GM04504 (cell line): ENCODE data around the gene ADORA2B.
"Not testable (repeated sequence)": the region's sequence is repeated elsewhere in the genome, so short reads cannot be mapped to it uniquely, and the experiment has no call there.

Experiments used
- DNase-seq: peaks from one replicate; pipeline ENCODE4 v3.0.0-alpha.2; 2012; ENCODE audit warnings: low read depth

Gene ADORA2B

GRCh38 chr17:15944759-15945526, at the start of gene ADORA2B:
Gene ADORA2B (plus strand): TSS chr17:15945130. CDS start chr17:15945249, 119 bp downstream.
- no peak for DNase-seq

- no peak for DNase-seq
These were observed 48.7 kb upstream of the ADORA2B start for GRCh38 chr17:15896277-15896676.

GRCh38 chr17:15896834-15897233, 48.1 kb upstream of the ADORA2B start:
- no peak for DNase-seq

- DNase-seq: not testable (repeated sequence)
These were observed 45.3 kb upstream of the ADORA2B start for GRCh38 chr17:15899596-15899995.

- DNase-seq: no peak
These were observed 44.1 kb upstream of the ADORA2B start for GRCh38 chr17:15900871-15901270.

- not testable (repeated sequence) for DNase-seq
These were observed 39.7 kb upstream of the ADORA2B start for GRCh38 chr17:15905236-15905635.

GRCh38 chr17:15907290-15907689, 37.6 kb upstream of the ADORA2B start:
- DNase-seq: no peak

- DNase-seq: no peak
These were observed 36.6 kb upstream of the ADORA2B start for GRCh38 chr17:15908378-15908777.

- DNase-seq: no peak
These were observed 35.4 kb upstream of the ADORA2B start for GRCh38 chr17:15909481-15909991.

GRCh38 chr17:15910791-15911190, 34.1 kb upstream of the ADORA2B start:
- no peak for DNase-seq

GRCh38 chr17:15911701-15912100, 33.2 kb upstream of the ADORA2B start:
- not testable (repeated sequence) for DNase-seq

- no peak for DNase-seq
These were observed 32.4 kb upstream of the ADORA2B start for GRCh38 chr17:15912416-15912955.

- no peak for DNase-seq
These were observed 31.1 kb upstream of the ADORA2B start for GRCh38 chr17:15913826-15914225.

- no peak for DNase-seq
These were observed 30.3 kb upstream of the ADORA2B start for GRCh38 chr17:15914400-15915170.

GRCh38 chr17:15915961-15916360, 29.0 kb upstream of the ADORA2B start:
- DNase-seq: no peak

- DNase-seq: no peak
These were observed 27.9 kb upstream of the ADORA2B start for GRCh38 chr17:15917021-15917437.

GRCh38 chr17:15917438-15918027, 27.4 kb upstream of the ADORA2B start:
- no peak for DNase-seq

- DNase-seq: no peak
These were observed 26.7 kb upstream of the ADORA2B start for GRCh38 chr17:15918261-15918660.

GRCh38 chr17:15918661-15919259, 26.2 kb upstream of the ADORA2B start:
- no peak for DNase-seq

GRCh38 chr17:15919466-15919865, 25.5 kb upstream of the ADORA2B start:
- DNase-seq: no peak

GRCh38 chr17:15920758-15921239, 24.1 kb upstream of the ADORA2B start:
- peak; percentile 55 for DNase-seq

- no peak for DNase-seq
These were observed 23.3 kb upstream of the ADORA2B start for GRCh38 chr17:15921640-15922039.
